ENCODE measurements around the gene ADCY4.

DNA sequence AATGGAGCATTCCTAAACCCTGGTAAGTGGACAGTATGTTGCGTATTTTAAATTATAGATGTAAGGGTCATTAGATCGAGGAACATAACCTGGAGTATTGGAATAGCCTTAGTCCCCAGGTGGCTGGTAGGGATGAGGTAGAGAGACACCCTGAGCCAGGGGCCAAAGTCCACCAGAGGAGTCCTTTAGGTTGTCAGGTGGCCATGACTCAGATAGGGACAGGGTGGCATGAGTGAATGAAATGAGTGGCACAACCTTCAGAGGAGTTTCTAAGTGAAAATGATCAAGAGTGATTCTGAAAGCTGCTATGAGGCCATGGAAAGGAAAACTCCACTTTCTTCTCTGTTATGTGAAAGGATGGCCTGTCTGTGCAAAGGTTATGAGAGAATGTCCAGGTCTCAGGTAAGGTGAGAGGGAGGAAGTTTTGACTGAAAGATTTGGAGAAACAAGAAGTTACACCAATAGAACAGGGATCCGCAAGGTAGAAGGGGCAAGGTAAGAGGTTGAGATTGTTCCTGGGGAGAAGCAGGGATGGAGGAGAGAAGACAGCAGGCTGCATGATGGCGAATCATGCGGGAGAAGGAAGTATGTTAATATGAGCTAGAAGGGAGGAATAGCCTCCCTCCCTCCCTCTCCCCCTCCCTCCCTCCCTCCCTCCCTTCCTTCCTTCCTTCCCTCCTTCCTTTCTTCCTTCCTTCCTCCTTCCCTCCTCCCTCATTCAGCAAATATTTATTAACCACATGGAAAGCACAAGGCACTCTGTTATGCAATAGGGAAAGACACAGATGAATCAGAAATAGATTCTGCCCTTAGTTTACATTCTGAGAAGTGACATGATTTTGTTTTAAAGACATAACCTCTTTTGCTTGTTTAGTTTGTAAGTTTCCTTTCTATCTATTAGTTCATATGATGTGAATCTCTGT, 18.9 kb upstream of the ADCY4 start:
- no peak for TF ChIP-seq FOXA1 (IDR thresholded peaks at IDR 0.05)
- no peak for TF ChIP-seq BHLHE40 (IDR thresholded peaks at IDR 0.05; ENCODE audit: borderline replicate concordance)
- TF ChIP-seq ZNF384 (IDR thresholded peaks at IDR 0.05): no peak
- TF ChIP-seq, protein P1, sequence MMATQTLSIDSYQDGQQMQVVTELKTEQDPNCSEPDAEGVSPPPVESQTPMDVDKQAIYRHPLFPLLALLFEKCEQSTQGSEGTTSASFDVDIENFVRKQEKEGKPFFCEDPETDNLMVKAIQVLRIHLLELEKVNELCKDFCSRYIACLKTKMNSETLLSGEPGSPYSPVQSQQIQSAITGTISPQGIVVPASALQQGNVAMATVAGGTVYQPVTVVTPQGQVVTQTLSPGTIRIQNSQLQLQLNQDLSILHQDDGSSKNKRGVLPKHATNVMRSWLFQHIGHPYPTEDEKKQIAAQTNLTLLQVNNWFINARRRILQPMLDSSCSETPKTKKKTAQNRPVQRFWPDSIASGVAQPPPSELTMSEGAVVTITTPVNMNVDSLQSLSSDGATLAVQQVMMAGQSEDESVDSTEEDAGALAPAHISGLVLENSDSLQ (IDR thresholded peaks at IDR 0.05): no peak
- TF ChIP-seq FOXM1 (IDR thresholded peaks at IDR 0.05; ENCODE audit: borderline replicate concordance): no peak
- TF ChIP-seq SUZ12 (IDR thresholded peaks at IDR 0.05): no peak
- no peak for TF ChIP-seq SP1 (IDR thresholded peaks at IDR 0.05)
- no peak for TF ChIP-seq ELF4 (IDR thresholded peaks at IDR 0.05)
- no peak for TF ChIP-seq FOXK2 (IDR thresholded peaks at IDR 0.05)
- no peak for TF ChIP-seq TARDBP (IDR thresholded peaks at IDR 0.05)
- no peak for TF ChIP-seq HDGF (IDR thresholded peaks at IDR 0.05; ENCODE audit: borderline replicate concordance)
- no peak for TF ChIP-seq NFRKB (IDR thresholded peaks at IDR 0.05)
- TF ChIP-seq LEF1 (IDR thresholded peaks at IDR 0.05; ENCODE audit: borderline replicate concordance): no peak

All from HEK293T (cell line).